Measurements from ENCODE around the gene ZNF195.
"Not testable (repeated sequence)": the region's sequence is repeated elsewhere in the genome, so short reads cannot be mapped to it uniquely, and the experiment has no call there.

- not testable (repeated sequence) for TF ChIP-seq SIN3A (IDR thresholded peaks at IDR 0.05; ENCODE audit: borderline replicate concordance, low read depth, low read length); SMC3 (IDR thresholded peaks at IDR 0.05; ENCODE audit: low read depth, low read length); CTCF (IDR thresholded peaks at IDR 0.05); USF2 (IDR thresholded peaks at IDR 0.05; ENCODE audit: borderline replicate concordance, low read depth, low read length)
These were observed 42.8 kb upstream of the ZNF195 start for GRCh38 chr11:3421608-3422379.

Data from SK-N-SH (cell line).